H1 (cell line): ENCODE data around the gene HEATR1. TPM values are rescaled to one million over a fixed set of nuclear protein-coding genes. Genes with fewer than 3 reads are reported as not detected.

Experiments
- CTCF ChIA-PET: fragments of 300-600 bp; sonication (Branson Sonifier 250); formaldehyde crosslinking; loops from one replicate; lab custom pipeline; 2021; ENCODE audit not compliant: partially characterized antibody; lab: Charles Lee
- POLR2A ChIA-PET: fragments of 300-600 bp; sonication (Branson Sonifier 250); formaldehyde crosslinking; loops from one replicate; lab custom pipeline; 2021; ENCODE audit warnings: inconsistent platforms; ENCODE audit not compliant: partially characterized antibody; lab: Charles Lee
- DNase-seq, 2 experiments: peaks; one replicate each; pipeline versions ENCODE4 v3.0.0 to v3.0.0-alpha.2; 2010 to 2022; ENCODE audit warnings: low spot score in 2 of 2, low read depth in 1 of 2, mixed read lengths in 1 of 2
- FAIRE-seq: peaks from 2 replicates; lab custom pipeline; 2011; peaks lifted over from hg19 to GRCh38; lab: Jason Lieb, UNC
- H2AFZ ChIP-seq: 2 replicates; pipeline ENCODE4 v1.8.1; 2012; ENCODE audit warnings: low read length, inconsistent platforms
- H2AK5ac ChIP-seq: 2 replicates; pipeline ENCODE4 v1.6.1; 2013; ENCODE audit warnings: low read depth, low read length
- H2BK120ac ChIP-seq: replicated peaks from 2 replicates; pipeline ENCODE3; 2013; ENCODE audit warnings: low read depth, low read length, inconsistent platforms
- H2BK12ac ChIP-seq: 2 replicates; pipeline ENCODE4 v1.6.1; 2013; ENCODE audit warnings: low read depth, low read length
- H2BK15ac ChIP-seq: 2 replicates; pipeline ENCODE4 v1.6.1; 2013; ENCODE audit warnings: low read length
- H2BK20ac ChIP-seq: 2 replicates; pipeline ENCODE4 v1.6.1; 2013; ENCODE audit warnings: low read length
- H2BK5ac ChIP-seq: 2 replicates; pipeline ENCODE4 v1.6.1; 2013; ENCODE audit warnings: low read depth, low read length
- H3K14ac ChIP-seq: 2 replicates; pipeline ENCODE4 v1.6.1; 2013; ENCODE audit warnings: inconsistent platforms; ENCODE audit not compliant: insufficient read length
- H3K18ac ChIP-seq: 2 replicates; pipeline ENCODE4 v1.6.1; 2013; ENCODE audit warnings: low read length; ENCODE audit errors: extremely low read depth
- H3K23ac ChIP-seq: 2 replicates; pipeline ENCODE4 v1.6.1; 2013; ENCODE audit warnings: inconsistent platforms; ENCODE audit not compliant: insufficient read length
- H3K23me2 ChIP-seq: 2 replicates; pipeline ENCODE4 v1.6.1; 2013; ENCODE audit warnings: low read depth, low read length
- H3K27ac ChIP-seq: 2 replicates; pipeline ENCODE4 v1.6.1; 2011; ENCODE audit warnings: low read depth, low read length, inconsistent platforms
- H3K27me3 ChIP-seq, 4 experiments: replicated peaks in 1 of 4; 1 replicate in 1 of 4; 2 replicates in 3 of 4; pipeline versions ENCODE4 v1.6.1 to v1.8.1; 2011 to 2013; ENCODE audit warnings: low read length in 3 of 4, mild to moderate bottlenecking in 3 of 4, inconsistent platforms in 2 of 4, mixed read lengths in 2 of 4, moderate library complexity in 1 of 4; ENCODE audit not compliant: control insufficient read depth in 3 of 4, insufficient read depth in 3 of 4; ENCODE audit errors: extremely low read depth in 1 of 4
- H3K36me3 ChIP-seq, 4 experiments: 2 replicates each; pipeline versions ENCODE4 v1.6.1 to v1.8.1; 2011 to 2013; ENCODE audit warnings: mild to moderate bottlenecking in 4 of 4, low read length in 3 of 4, moderate library complexity in 2 of 4, control low read depth in 1 of 4, inconsistent platforms in 1 of 4; ENCODE audit not compliant: insufficient read depth in 4 of 4, control insufficient read depth in 2 of 4
- H3K4ac ChIP-seq: replicated peaks from 2 replicates; pipeline ENCODE3; 2013; ENCODE audit warnings: low read length, low read depth, mixed read lengths, inconsistent platforms; ENCODE audit not compliant: insufficient read length
- H3K4me1 ChIP-seq, 4 experiments: replicated peaks in 1 of 4; 1 replicate in 1 of 4; 2 replicates in 3 of 4; pipeline versions ENCODE4 v1.6.1 to v1.8.1; 2011 to 2013; ENCODE audit warnings: low read length in 3 of 4, inconsistent platforms in 2 of 4, mixed read lengths in 1 of 4; ENCODE audit not compliant: insufficient read depth in 4 of 4, control insufficient read depth in 3 of 4
- H3K4me2 ChIP-seq, 2 experiments: 2 replicates each; pipeline versions ENCODE4 v1.6.1 to v1.8.1; 2011 to 2013; ENCODE audit warnings: low read depth in 2 of 2, low read length in 2 of 2, control low read depth in 1 of 2, inconsistent platforms in 1 of 2, mild to moderate bottlenecking in 1 of 2; ENCODE audit not compliant: insufficient read depth in 1 of 2
- H3K4me3 ChIP-seq, 4 experiments: fragments of 200-600, 300-600 bp in 1 of 4; sonication (generic), shearing (Covaris generic), sonication (Bioruptor Twin) in 1 of 4; 2 replicates each; pipeline versions ENCODE4 v1.5.1 to v1.8.1; 2011 to 2016; ENCODE audit warnings: low read length in 4 of 4, low read depth in 3 of 4, control low read depth in 2 of 4, inconsistent platforms in 2 of 4, mild to moderate bottlenecking in 2 of 4, mixed read lengths in 1 of 4, moderate library complexity in 1 of 4; ENCODE audit not compliant: insufficient read depth in 2 of 4; ENCODE audit errors: extremely low read depth in 1 of 4
- H3K56ac ChIP-seq: replicated peaks from 2 replicates; pipeline ENCODE3; 2013; ENCODE audit warnings: low read depth, mild to moderate bottlenecking, mixed read lengths, low read length, inconsistent platforms; ENCODE audit not compliant: insufficient read length
- H3K79me1 ChIP-seq: 2 replicates; pipeline ENCODE4 v1.6.1; 2013; ENCODE audit warnings: low read depth, low read length, control low read depth
- H3K79me2 ChIP-seq, 2 experiments: 2 replicates each; pipeline versions ENCODE4 v1.6.1 to v1.8.1; 2012 to 2013; ENCODE audit warnings: low read length in 2 of 2, mild to moderate bottlenecking in 2 of 2, inconsistent platforms in 1 of 2; ENCODE audit not compliant: insufficient read depth in 2 of 2, control insufficient read depth in 1 of 2
- H3K9ac ChIP-seq, 4 experiments: replicated peaks in 1 of 4; 1 replicate in 1 of 4; 2 replicates in 3 of 4; pipeline versions ENCODE4 v1.6.1 to v1.8.1; 2011 to 2013; ENCODE audit warnings: low read depth in 3 of 4, low read length in 3 of 4, control low read depth in 2 of 4, mild to moderate bottlenecking in 2 of 4, moderate library complexity in 2 of 4, inconsistent platforms in 1 of 4; ENCODE audit errors: extremely low read depth in 1 of 4
- H3K9me3 ChIP-seq, 2 experiments: 2 replicates each; pipeline versions ENCODE4 v1.6.1 to v1.8.1; 2012 to 2013; ENCODE audit warnings: mild to moderate bottlenecking in 2 of 2, moderate library complexity in 2 of 2, control low read depth in 1 of 2, inconsistent platforms in 1 of 2, low read depth in 1 of 2, low read length in 1 of 2, mixed read lengths in 1 of 2; ENCODE audit not compliant: insufficient read depth in 2 of 2
- H4K20me1 ChIP-seq, 2 experiments: replicated peaks in 1 of 2; 2 replicates each; pipeline versions ENCODE3 to v1.8.1; 2011 to 2013; ENCODE audit warnings: inconsistent platforms in 2 of 2, low read length in 2 of 2, mild to moderate bottlenecking in 1 of 2; ENCODE audit not compliant: insufficient read depth in 2 of 2, control insufficient read depth in 1 of 2
- H4K5ac ChIP-seq: 2 replicates; pipeline ENCODE4 v1.6.1; 2013; ENCODE audit warnings: low read length, low read depth, mixed read lengths, inconsistent platforms; ENCODE audit not compliant: insufficient read length
- H4K8ac ChIP-seq: 2 replicates; pipeline ENCODE4 v1.8.0; 2013; ENCODE audit warnings: mild to moderate bottlenecking, moderate library complexity, low read length, inconsistent platforms; ENCODE audit not compliant: insufficient read depth; ENCODE audit errors: extremely low read depth
- H4K91ac ChIP-seq: replicated peaks from 2 replicates; pipeline ENCODE3; 2013; ENCODE audit warnings: low read length, mixed read lengths, inconsistent platforms; ENCODE audit not compliant: insufficient read length
- ATF2 ChIP-seq: IDR thresholded peaks from 2 replicates; pipeline ENCODE4 v1.6.1; 2012; ENCODE audit warnings: low read length, inconsistent platforms
- BRCA1 ChIP-seq: IDR thresholded peaks from 2 replicates; pipeline ENCODE4 v1.6.1; 2012; ENCODE audit warnings: low read depth, low read length, improper control_type of control experiment
- CHD1 ChIP-seq: IDR thresholded peaks from 2 replicates; pipeline ENCODE4 v1.6.1; 2012; ENCODE audit warnings: low read depth, low read length, improper control_type of control experiment
- HDAC2 ChIP-seq, 2 experiments: fragments of 300-600 bp in 1 of 2; sonication (generic) in 1 of 2; IDR thresholded peaks; 2 replicates each; pipeline ENCODE4 v1.6.1; 2011 to 2012; ENCODE audit warnings: low read depth in 2 of 2, low read length in 2 of 2, mild to moderate bottlenecking in 2 of 2, moderate library complexity in 2 of 2, borderline replicate concordance in 1 of 2, inconsistent platforms in 1 of 2
- KDM4A ChIP-seq: IDR thresholded peaks from one replicate; pipeline ENCODE4 v1.7.1; 2012; ENCODE audit warnings: low read depth, mild to moderate bottlenecking, moderate library complexity, low read length, inconsistent platforms; ENCODE audit not compliant: severe bottlenecking
- KDM5A ChIP-seq: fragments of 200-600 bp; IDR thresholded peaks from 2 replicates; pipeline ENCODE4 v1.7.1; 2012; ENCODE audit warnings: mild to moderate bottlenecking, low read length, inconsistent platforms, mixed read lengths
- POLR2A ChIP-seq, 2 experiments: IDR thresholded peaks; 1 replicate in 1 of 2; 2 replicates in 1 of 2; pipeline ENCODE4 v1.6.1; 2011; ENCODE audit warnings: low read depth in 2 of 2, low read length in 2 of 2, mild to moderate bottlenecking in 2 of 2; ENCODE audit errors: control extremely low read depth in 1 of 2
- TAF1 ChIP-seq: IDR thresholded peaks from 2 replicates; pipeline ENCODE4 v1.6.1; 2011; ENCODE audit warnings: mild to moderate bottlenecking, low read depth, low read length
- TEAD4 ChIP-seq: IDR thresholded peaks from 2 replicates; pipeline ENCODE4 v1.6.1; 2012; ENCODE audit warnings: low read depth, low read length, inconsistent platforms, mixed read lengths
- WGBS, 2 experiments: shearing (Covaris generic) in 1 of 2; methylation state at CpG; one replicate each; pipeline versions ENCODE4 v1.1.6 to v1.1.7; 2013 to 2015; ENCODE audit warnings: low lambda C conversion rate in 2 of 2, mixed read lengths in 2 of 2, inconsistent platforms in 1 of 2, low coverage in 1 of 2, missing lambda C conversion rate in 1 of 2; ENCODE audit not compliant: insufficient replicate concordance in 2 of 2, insufficient coverage in 1 of 2, insufficient read length in 1 of 2; ENCODE audit errors: extremely low coverage in 1 of 2, missing lambda C conversion rate in 1 of 2; 5-methylcytosine and 5-hydroxymethylcytosine counted together
- polyA plus RNA-seq, 7 experiments: library from polyadenylated mRNA; depleted of rRNA in 3 of 7; stranded (reverse) in 5 of 7; unstranded in 2 of 7; fragments of >200 nt in 5 of 7; fragments of 200-250 nt in 2 of 7; gene quantifications; 1 replicate in 5 of 7; 2 replicates in 1 of 7; 4 replicates in 1 of 7; pipeline versions ENCODE4 v1.2.1 to v1.2.3, GENCODE V29; 2011 to 2013; ENCODE audit warnings: missing spikeins in 2 of 7, mixed read lengths in 2 of 7
- total RNA-seq: library from RNA; stranded (reverse); fragmentation: NEBNext Ultra II Directional; extraction: Animal tissue kit (Norgen Biotek cat#: 25700); gene quantifications from 2 replicates; pipeline ENCODE4 v1.2.1, GENCODE V29; 2021

Gene HEATR1
- total and polyA plus RNA-seq, 2 of the 8 experiments (the other 6 are each of a cell fraction or from before 2014, with no cell fraction given), result 13.0 to 95.8 TPM

GRCh38 chr1:236636017-236636416 lies 31.7 kb upstream of the HEATR1 start:
- Histone ChIP-seq H2BK12ac (no peak overlapping the region), H4K91ac (no peak overlapping the region), H3K4me2 (no peak overlapping the region), H3K9ac (no peak overlapping the region; a peak in 1 of 7 replicates), H4K20me1 (no peaks in the 10 kb centered on the region), H2AK5ac (no peak overlapping the region), H2BK120ac (no peak overlapping the region), H3K4ac (no peak overlapping the region), H3K23ac (no peak overlapping the region), H3K23me2 (no peaks in the 10 kb centered on the region), H2AFZ (no peak overlapping the region), H3K4me3 (no peak overlapping the region), H3K79me2 (no peaks in the 10 kb centered on the region), H3K27me3 (no peaks in the 10 kb centered on the region), H4K8ac (no peak overlapping the region), H3K27ac (no peak overlapping the region), H3K9me3 (no peaks in the 10 kb centered on the region), H3K4me1 (no peaks in the 10 kb centered on the region), H2BK20ac (no peak overlapping the region), H2BK5ac (no peak overlapping the region), H3K79me1 (no peaks in the 10 kb centered on the region), H3K18ac (no peak overlapping the region), H2BK15ac (no peak overlapping the region), H3K36me3 (no peaks in the 10 kb centered on the region), H3K14ac (no peak overlapping the region), H4K5ac (no peak overlapping the region), H3K56ac (no peak overlapping the region)
- DNase-seq (no peak), FAIRE-seq (no peak)
- WGBS, 2 experiments, result 90% methylated on average over 7 of the region's 7 CpGs; no CpG with 5 or more reads in 1 of the 2 experiments
- CTCF ChIA-PET, result interaction anchor here (1.0 kb wide), 1 partner anchor 20 kb away, joined by 3 read pairs; no protein-coding TSS in a partner anchor
- POLR2A ChIA-PET, result no interaction called here
- TF ChIP-seq CHD1, result no peak
- no peak for TF ChIP-seq ATF2
- no peak for TF ChIP-seq POLR2A (IDR thresholded peaks at IDR 0.05; ENCODE audit: control extremely low read depth in 1 of 2, low read depth in 2 of 2, low read length in 2 of 2)
- no peak for TF ChIP-seq TEAD4
- TF ChIP-seq KDM5A, result no peak
- TF ChIP-seq KDM4A, result no peak
- TF ChIP-seq TAF1, result no peak
- TF ChIP-seq BRCA1, result no peak
- no peak for TF ChIP-seq HDAC2 (IDR thresholded peaks at IDR 0.05; ENCODE audit: borderline replicate concordance in 1 of 2, low read depth in 2 of 2, low read length in 2 of 2)
